Thyroid gland (tissue), 4 donors: Measurements from ENCODE around the gene BBS9. TPM values are rescaled to one million over a fixed set of nuclear protein-coding genes. Genes with fewer than 3 reads are reported as not detected.

Experiments
- DNase-seq, 2 donors: peaks; one replicate each; pipeline ENCODE4 v3.0.0-alpha.2; 2019
- H3K27ac ChIP-seq, 3 donors: fragments of 200-600 bp; sonication (generic); 1 replicate in 2 of 3; 2 replicates in 1 of 3; pipeline ENCODE4 v1.5.1; 2016 to 2019; ENCODE audit warnings: mild to moderate bottlenecking in 1 of 3, moderate library complexity in 1 of 3
- H3K27me3 ChIP-seq: fragments of 200-600 bp; sonication (generic); one replicate; pipeline ENCODE4 v1.5.1; 2019
- H3K36me3 ChIP-seq, 2 donors: fragments of 200-600 bp; sonication (generic); one replicate each; pipeline ENCODE4 v1.5.1; 2016 to 2019
- H3K4me1 ChIP-seq, 2 donors: fragments of 200-600 bp; sonication (generic); one replicate each; pipeline ENCODE4 v1.5.1; 2017 to 2019
- H3K4me3 ChIP-seq, 3 donors: fragments of 200-600 bp; sonication (generic); replicated peaks in 1 of 3; 1 replicate in 2 of 3; 2 replicates in 1 of 3; pipeline ENCODE4 v1.5.1; 2016; ENCODE audit warnings: mild to moderate bottlenecking in 1 of 3
- H3K9me3 ChIP-seq: fragments of 200-600 bp; sonication (generic); one replicate; pipeline ENCODE4 v1.5.1; 2017
- POLR2A ChIP-seq, 2 donors: fragments of 450-650 bp; IDR thresholded peaks; one replicate each; pipeline ENCODE4 v1.6.1; 2017; ENCODE audit warnings: antibody characterized with exemption in 2 of 2, mild to moderate bottlenecking in 2 of 2, moderate library complexity in 1 of 2
- WGBS, 2 donors: methylation state at CpG; one replicate each; pipeline ENCODE4 v1.1.5; 2017; 5-methylcytosine and 5-hydroxymethylcytosine counted together
- intact Hi-C: fragments of 100-400 bp; cut with DNase I; formaldehyde crosslinking; loops from one replicate; pipeline ENCODE4 v1.15.1; 2023
- total RNA-seq, 4 donors: library from RNA; depleted of rRNA; stranded (reverse); fragments of >200 nt; gene quantifications; one replicate each; pipeline ENCODE4 v1.2.3, GENCODE V29; 2016
- TF ChIP-seq, protein P1 (sequence below), 6 experiments: fragments of 200-600 bp in 3 of 6; fragments of 450-650 bp in 3 of 6; sonication (generic) in 3 of 6; IDR thresholded peaks; one replicate each; pipeline ENCODE4 v1.5.1; 2016 to 2019; ENCODE audit warnings: antibody characterized with exemption in 6 of 6, mild to moderate bottlenecking in 2 of 6, inconsistent platforms in 1 of 6, moderate library complexity in 1 of 6

The BBS9 gene
- total RNA-seq, 4 donors from 2014 or later = 59.2 to 84.8 (median 73.1) TPM

DNA sequence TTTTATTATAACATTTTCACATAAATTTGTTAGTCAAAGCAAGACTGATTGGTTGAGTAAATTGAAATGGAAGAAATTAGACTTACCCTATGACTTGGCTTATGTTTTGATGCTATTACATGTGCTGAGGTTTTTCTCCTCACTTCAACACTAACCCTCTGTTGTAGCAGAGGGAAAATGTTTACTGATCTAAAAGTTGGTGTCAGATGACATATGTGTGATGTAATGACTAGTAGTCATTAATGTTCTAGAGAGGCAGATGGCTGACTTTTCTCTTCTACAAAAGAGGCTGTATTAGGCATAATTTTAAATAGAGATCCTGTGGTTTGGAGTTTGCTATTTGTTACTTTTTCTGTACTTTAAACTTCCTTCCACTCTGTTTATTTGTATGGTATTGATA lies 266.0 kb downstream of the BBS9 start:
- Histone ChIP-seq H3K27ac (no peak overlapping the region), H3K36me3 (no peaks in the 10 kb centered on the region), H3K27me3 (no peaks in the 10 kb centered on the region), H3K4me1 (peaks cover 0 to 4% of the 10 kb centered on the region in 2 donors), H3K9me3 (no peaks in the 10 kb centered on the region), H3K4me3 (no peak overlapping the region)
- no peak for DNase-seq
- intact Hi-C loops = no loop called here
- no peak for TF ChIP-seq POLR2A (IDR thresholded peaks at IDR 0.05)
- TF ChIP-seq, protein P1, sequence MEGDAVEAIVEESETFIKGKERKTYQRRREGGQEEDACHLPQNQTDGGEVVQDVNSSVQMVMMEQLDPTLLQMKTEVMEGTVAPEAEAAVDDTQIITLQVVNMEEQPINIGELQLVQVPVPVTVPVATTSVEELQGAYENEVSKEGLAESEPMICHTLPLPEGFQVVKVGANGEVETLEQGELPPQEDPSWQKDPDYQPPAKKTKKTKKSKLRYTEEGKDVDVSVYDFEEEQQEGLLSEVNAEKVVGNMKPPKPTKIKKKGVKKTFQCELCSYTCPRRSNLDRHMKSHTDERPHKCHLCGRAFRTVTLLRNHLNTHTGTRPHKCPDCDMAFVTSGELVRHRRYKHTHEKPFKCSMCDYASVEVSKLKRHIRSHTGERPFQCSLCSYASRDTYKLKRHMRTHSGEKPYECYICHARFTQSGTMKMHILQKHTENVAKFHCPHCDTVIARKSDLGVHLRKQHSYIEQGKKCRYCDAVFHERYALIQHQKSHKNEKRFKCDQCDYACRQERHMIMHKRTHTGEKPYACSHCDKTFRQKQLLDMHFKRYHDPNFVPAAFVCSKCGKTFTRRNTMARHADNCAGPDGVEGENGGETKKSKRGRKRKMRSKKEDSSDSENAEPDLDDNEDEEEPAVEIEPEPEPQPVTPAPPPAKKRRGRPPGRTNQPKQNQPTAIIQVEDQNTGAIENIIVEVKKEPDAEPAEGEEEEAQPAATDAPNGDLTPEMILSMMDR (IDR thresholded peaks at IDR 0.05) = no peak

- WGBS, 2 donors = 90 to 94% methylated on average over 3 of the region's 3 CpGs
- TF ChIP-seq, protein P1 (IDR thresholded peaks at IDR 0.05) = no peak
- Histone ChIP-seq H3K4me1 (no peaks in the 10 kb centered on the region), H3K9me3 (no peaks in the 10 kb centered on the region), H3K36me3 (no peaks in the 10 kb centered on the region), H3K27ac (no peak overlapping the region), H3K27me3 (no peaks in the 10 kb centered on the region), H3K4me3 (no peak overlapping the region)
- intact Hi-C loops = no loop called here
- no peak for DNase-seq
Observed at GRCh38 chr7:33399528-33400213, 270.3 kb downstream of the BBS9 start.

GRCh38 chr7:33400214-33400538 lies 270.8 kb downstream of the BBS9 start:
- intact Hi-C loops = no loop called here
- no peak overlapping the region for H3K4me3 ChIP-seq
- DNase-seq = no peak
- no peaks in the 10 kb centered on the region for H3K36me3 ChIP-seq
- 88 to 89% methylated on average over 1 of the region's 1 CpG for WGBS, 2 donors
- H3K4me1 ChIP-seq = no peaks in the 10 kb centered on the region
- no peak for TF ChIP-seq POLR2A (IDR thresholded peaks at IDR 0.05)
- TF ChIP-seq, protein P1 (IDR thresholded peaks at IDR 0.05) = no peak
- H3K27ac ChIP-seq = no peak overlapping the region
- H3K9me3 ChIP-seq = no peaks in the 10 kb centered on the region
- H3K27me3 ChIP-seq = no peaks in the 10 kb centered on the region

DNA sequence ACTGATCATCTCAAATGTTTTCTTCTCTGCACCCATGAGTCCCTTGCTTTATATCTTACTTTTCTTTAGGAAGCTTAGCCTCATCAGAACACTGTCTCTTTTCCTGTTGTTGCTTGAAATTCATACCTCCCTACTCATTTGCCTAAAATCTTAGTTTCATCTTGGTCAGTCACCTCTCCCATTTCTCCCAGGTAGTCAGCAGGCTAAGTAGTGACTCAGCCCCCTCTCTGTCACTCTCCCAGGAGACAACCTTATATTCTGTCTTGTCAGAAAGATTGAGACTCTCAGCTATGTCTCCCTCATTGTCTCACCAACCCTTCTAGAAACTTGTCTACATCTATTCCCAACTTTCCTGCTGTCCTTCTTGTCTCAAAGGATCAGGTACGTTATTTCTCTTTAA lies 280.9 kb downstream of the BBS9 start:
- TF ChIP-seq, protein P1 (IDR thresholded peaks at IDR 0.05) = no peak
- TF ChIP-seq POLR2A (IDR thresholded peaks at IDR 0.05) = no peak
- H3K9me3 ChIP-seq = no peaks in the 10 kb centered on the region
- 89 to 95% methylated on average over 1 of the region's 1 CpG for WGBS, 2 donors
- H3K4me1 ChIP-seq = no peaks in the 10 kb centered on the region
- H3K36me3 ChIP-seq = no peaks in the 10 kb centered on the region
- no peaks in the 10 kb centered on the region for H3K27me3 ChIP-seq
- no peak overlapping the region for H3K27ac ChIP-seq
- DNase-seq = no peak
- intact Hi-C loops = no loop called here
- H3K4me3 ChIP-seq = no peak overlapping the region

GRCh38 chr7:33411020-33411419 lies 281.7 kb downstream of the BBS9 start:
- H3K4me3 ChIP-seq = no peak overlapping the region
- H3K9me3 ChIP-seq = no peaks in the 10 kb centered on the region
- H3K4me1 ChIP-seq = no peaks in the 10 kb centered on the region
- no peaks in the 10 kb centered on the region for H3K36me3 ChIP-seq
- H3K27ac ChIP-seq = no peak overlapping the region
- DNase-seq = no peak
- 83 to 88% methylated on average over 3 of the region's 3 CpGs for WGBS, 2 donors
- H3K27me3 ChIP-seq = no peaks in the 10 kb centered on the region
- intact Hi-C loops = no loop called here
- TF ChIP-seq, protein P1 (IDR thresholded peaks at IDR 0.05) = no peak
- no peak for TF ChIP-seq POLR2A (IDR thresholded peaks at IDR 0.05)
